Measurements from ENCODE around the gene FOXN3. TPM values are rescaled to one million over a fixed set of nuclear protein-coding genes. Genes with fewer than 3 reads are reported as not detected.

FOXN3 gene
- total and polyA plus RNA-seq, 8 donors, result 43.5 to 80.7 (median 49.1) TPM

DNA sequence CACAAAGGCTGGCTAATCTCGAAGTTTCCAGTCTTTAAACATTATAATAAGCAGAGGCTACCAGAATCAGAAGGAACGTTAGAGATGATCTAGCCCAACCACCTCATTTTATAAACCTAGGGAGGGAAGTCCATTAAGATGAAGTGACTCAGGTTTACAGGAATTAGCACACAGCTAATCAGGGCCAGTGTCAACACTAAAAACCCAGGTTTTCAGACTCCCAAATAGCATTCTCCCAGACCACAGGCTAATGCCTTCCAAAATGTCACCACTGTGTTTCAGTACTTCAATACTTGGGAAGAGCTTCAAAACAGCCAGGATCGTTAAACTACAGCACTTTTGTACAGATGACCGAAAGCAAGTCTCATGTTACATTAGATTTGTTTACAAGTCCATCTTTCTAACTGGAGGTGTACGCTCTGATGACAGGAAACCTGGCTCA, 89.2 kb downstream of the FOXN3 start:
- TF ChIP-seq, protein P1, sequence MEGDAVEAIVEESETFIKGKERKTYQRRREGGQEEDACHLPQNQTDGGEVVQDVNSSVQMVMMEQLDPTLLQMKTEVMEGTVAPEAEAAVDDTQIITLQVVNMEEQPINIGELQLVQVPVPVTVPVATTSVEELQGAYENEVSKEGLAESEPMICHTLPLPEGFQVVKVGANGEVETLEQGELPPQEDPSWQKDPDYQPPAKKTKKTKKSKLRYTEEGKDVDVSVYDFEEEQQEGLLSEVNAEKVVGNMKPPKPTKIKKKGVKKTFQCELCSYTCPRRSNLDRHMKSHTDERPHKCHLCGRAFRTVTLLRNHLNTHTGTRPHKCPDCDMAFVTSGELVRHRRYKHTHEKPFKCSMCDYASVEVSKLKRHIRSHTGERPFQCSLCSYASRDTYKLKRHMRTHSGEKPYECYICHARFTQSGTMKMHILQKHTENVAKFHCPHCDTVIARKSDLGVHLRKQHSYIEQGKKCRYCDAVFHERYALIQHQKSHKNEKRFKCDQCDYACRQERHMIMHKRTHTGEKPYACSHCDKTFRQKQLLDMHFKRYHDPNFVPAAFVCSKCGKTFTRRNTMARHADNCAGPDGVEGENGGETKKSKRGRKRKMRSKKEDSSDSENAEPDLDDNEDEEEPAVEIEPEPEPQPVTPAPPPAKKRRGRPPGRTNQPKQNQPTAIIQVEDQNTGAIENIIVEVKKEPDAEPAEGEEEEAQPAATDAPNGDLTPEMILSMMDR (IDR thresholded peaks at IDR 0.05), result no peak
- ATAC-seq (peak; percentile 53), DNase-seq (no peak)
- Histone ChIP-seq H3K4me1 (no peaks in the 10 kb centered on the region), H3K4me3 (no peak overlapping the region), H3K36me3 (peaks cover 0 to 5% of the 10 kb centered on the region in 2 donors), H3K27ac (no peak overlapping the region), H3K27me3 (no peaks in the 10 kb centered on the region), H3K9me3 (no peaks in the 10 kb centered on the region)
- intact Hi-C loops (cut with DNase I), result no loop called here

DNA sequence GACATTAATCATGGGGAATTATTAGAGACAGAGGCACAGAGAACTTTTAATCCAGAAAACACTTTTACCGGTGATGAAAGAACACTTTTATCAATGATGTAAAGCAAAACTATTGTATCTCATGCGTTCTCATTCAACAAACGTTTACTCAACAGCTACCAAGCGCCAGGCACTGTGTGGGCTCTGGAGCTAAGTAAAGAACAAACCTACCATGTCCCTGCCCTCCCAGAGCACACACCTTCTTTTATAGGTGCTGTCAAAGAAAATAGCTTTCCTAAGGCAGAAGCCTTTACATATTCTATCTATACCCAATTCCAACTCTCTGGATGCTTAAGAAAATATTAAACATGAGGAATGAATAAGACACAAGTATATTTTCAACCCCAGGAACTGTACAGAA, 91.1 kb downstream of the FOXN3 start:
- no peaks in the 10 kb centered on the region for H3K27me3 ChIP-seq
- no peak for DNase-seq
- intact Hi-C loops (cut with DNase I), result no loop called here
- no peak for ATAC-seq
- TF ChIP-seq, protein P1 (IDR thresholded peaks at IDR 0.05), result no peak
- no peaks in the 10 kb centered on the region for H3K4me1 ChIP-seq
- H3K4me3 ChIP-seq, result no peak overlapping the region
- H3K36me3 ChIP-seq, result peaks cover 0 to 5% of the 10 kb centered on the region in 2 donors
- no peak overlapping the region for H3K27ac ChIP-seq
- no peaks in the 10 kb centered on the region for H3K9me3 ChIP-seq

DNA sequence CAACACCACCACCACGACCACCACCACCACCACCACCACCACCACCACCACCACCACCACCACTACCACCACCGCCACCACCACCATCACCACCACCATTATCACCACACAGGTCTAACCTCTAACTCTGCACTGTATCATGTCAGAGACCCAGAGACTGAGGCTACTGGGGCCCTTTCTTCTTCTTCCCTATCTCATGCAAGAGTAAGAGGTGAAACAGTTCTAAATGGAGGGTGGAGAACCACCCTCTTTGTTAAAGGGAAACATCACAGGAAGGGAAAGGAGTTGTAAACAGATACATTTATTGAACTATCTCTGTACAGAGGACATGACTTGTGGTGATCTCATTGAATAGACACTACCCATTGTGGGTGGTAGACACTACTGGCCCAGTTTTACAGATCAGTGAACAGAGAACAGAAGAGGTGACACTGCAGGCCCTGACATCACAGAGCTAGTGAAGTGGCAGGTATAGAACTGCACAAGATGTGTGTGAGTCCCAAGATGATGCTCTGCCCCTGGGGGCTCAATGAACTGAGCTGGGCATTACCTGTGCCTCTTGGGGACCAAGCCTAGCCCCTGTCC, 91.6 kb downstream of the FOXN3 start:
- no peak overlapping the region for H3K4me3 ChIP-seq
- H3K36me3 ChIP-seq, result peaks cover 0 to 5% of the 10 kb centered on the region in 2 donors
- intact Hi-C loops (cut with DNase I), result no loop called here
- DNase-seq, result no peak
- no peaks in the 10 kb centered on the region for H3K9me3 ChIP-seq
- no peaks in the 10 kb centered on the region for H3K27me3 ChIP-seq
- TF ChIP-seq, protein P1 (IDR thresholded peaks at IDR 0.05), result no peak
- no peak overlapping the region for H3K27ac ChIP-seq
- ATAC-seq, result no peak
- H3K4me1 ChIP-seq, result no peaks in the 10 kb centered on the region

DNA sequence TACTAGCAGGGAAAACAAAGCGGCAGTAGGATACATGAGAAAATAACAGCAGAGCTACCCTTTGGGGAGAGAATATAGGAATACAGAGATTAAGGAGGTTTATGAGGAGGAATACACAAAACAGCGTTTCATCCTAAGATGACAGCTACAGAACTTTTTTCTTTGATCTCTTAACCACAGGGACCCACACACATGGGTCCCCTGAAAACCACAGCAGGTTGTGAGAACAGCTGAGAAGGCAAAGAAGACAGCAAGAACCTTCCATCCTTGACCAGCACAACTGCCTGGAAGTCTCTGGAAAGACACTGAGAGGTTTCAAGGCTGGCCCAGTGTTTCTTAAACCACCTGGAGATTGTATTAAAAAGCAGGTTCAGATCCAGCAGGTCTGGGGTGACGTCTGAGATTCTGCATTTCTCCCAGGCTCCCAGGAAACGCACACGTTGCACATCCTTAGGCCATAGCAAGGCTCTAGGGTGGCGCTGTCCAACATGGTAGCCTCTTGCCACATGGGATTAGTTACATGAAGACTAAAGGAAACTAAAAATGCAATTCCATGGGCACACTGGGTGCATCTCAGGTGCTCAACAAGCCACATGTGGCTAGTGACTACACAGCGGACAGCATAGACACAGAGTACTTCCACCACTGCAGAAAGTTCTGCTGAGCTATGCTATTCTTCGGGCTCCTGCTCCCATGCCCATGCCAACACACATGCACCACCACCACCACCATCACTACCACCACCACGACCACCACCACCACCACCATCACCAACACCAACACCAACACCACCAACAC, 92.3 kb downstream of the FOXN3 start:
- Histone ChIP-seq H3K36me3 (peaks cover 0 to 5% of the 10 kb centered on the region in 2 donors), H3K4me1 (no peaks in the 10 kb centered on the region), H3K27ac (no peak overlapping the region), H3K27me3 (no peaks in the 10 kb centered on the region), H3K9me3 (no peaks in the 10 kb centered on the region), H3K4me3 (no peak overlapping the region)
- no peak for DNase-seq
- intact Hi-C loops (cut with DNase I), result no loop called here
- no peak for ATAC-seq
- TF ChIP-seq, protein P1 (IDR thresholded peaks at IDR 0.05), result no peak

DNA sequence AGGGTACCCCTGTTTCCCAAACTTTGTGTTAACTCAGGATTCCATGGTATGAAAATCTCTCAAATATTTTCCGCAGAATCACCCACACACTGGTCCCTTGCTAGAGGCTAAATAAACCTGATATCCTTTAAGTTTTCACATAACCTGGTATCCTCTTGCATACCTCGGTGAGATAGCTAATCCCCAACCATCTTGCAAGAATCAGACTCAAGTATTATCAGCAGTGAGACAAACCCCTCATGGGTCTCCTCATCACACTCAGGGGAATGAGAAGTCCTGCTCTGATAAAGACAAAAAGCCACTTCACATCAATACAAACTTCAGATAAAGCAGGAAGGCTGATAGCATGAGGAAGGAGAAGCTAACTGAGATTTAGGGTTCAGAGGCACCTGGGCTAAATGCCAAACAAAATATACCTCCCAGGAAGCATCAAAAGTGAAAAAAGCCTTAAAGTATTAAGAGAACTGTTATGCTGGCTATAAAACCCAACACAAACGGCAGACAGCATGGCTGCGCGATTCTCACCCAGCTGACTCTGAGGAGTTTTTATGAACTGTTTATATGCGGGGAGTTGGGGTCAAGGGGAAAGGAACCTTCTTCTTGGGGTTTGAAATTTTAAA, 96.5 kb downstream of the FOXN3 start:
- ATAC-seq (no peak), DNase-seq (no peak)
- H3K27me3 ChIP-seq, result no peaks in the 10 kb centered on the region
- peaks cover 0 to 2% of the 10 kb centered on the region in 2 donors for H3K36me3 ChIP-seq
- TF ChIP-seq, protein P1 (IDR thresholded peaks at IDR 0.05), result no peak
- H3K9me3 ChIP-seq, result no peaks in the 10 kb centered on the region
- H3K4me1 ChIP-seq, result no peaks in the 10 kb centered on the region
- H3K27ac ChIP-seq, result no peak overlapping the region
- H3K4me3 ChIP-seq, result no peak overlapping the region
- intact Hi-C loops (cut with DNase I), result no loop called here

All from left lung (tissue), 10 donors.